Mucosa of rectum (tissue), 2 donors: ENCODE measurements around the gene HNRNPA0.

Source experiments
- H3K27ac ChIP-seq, 2 donors: one replicate each; pipeline ENCODE4 v1.7.0; 2013; ENCODE audit warnings: inconsistent platforms in 2 of 2, low read depth in 2 of 2, low read length in 2 of 2
- H3K27me3 ChIP-seq, 2 donors: one replicate each; pipeline ENCODE4 v1.7.0; 2013; ENCODE audit warnings: low read length in 2 of 2; ENCODE audit not compliant: control insufficient read depth in 2 of 2, insufficient read depth in 2 of 2
- H3K36me3 ChIP-seq, 2 donors: one replicate each; pipeline ENCODE4 v1.7.0; 2013; ENCODE audit warnings: low read length in 2 of 2; ENCODE audit not compliant: control insufficient read depth in 2 of 2, insufficient read depth in 2 of 2
- H3K4me1 ChIP-seq, 2 donors: one replicate each; pipeline ENCODE4 v1.7.0; 2013; ENCODE audit warnings: low read length in 2 of 2, mild to moderate bottlenecking in 1 of 2; ENCODE audit not compliant: control insufficient read depth in 2 of 2, insufficient read depth in 2 of 2
- H3K4me3 ChIP-seq, 2 donors: one replicate each; pipeline ENCODE4 v1.7.0; 2013; ENCODE audit warnings: low read length in 2 of 2
- H3K9ac ChIP-seq, 2 donors: one replicate each; pipeline ENCODE4 v1.7.0; 2013; ENCODE audit warnings: low read length in 2 of 2, low read depth in 1 of 2, mild to moderate bottlenecking in 1 of 2
- H3K9me3 ChIP-seq, 2 donors: one replicate each; pipeline ENCODE4 v1.7.0; 2013; ENCODE audit warnings: low read length in 2 of 2; ENCODE audit not compliant: control insufficient read depth in 2 of 2
- donor health status: healthy.
- donor health status: Normal muscosa, but diverticular disease.

Gene HNRNPA0

GRCh38 chr5:137738947-137739346 is 15.2 kb downstream of the HNRNPA0 start:
- H3K4me3 ChIP-seq = no peak overlapping the region
- no peak overlapping the region for H3K27ac ChIP-seq
- peaks cover 10 to 19% of the 10 kb centered on the region in 2 donors for H3K4me1 ChIP-seq
- H3K27me3 ChIP-seq = no peaks in the 10 kb centered on the region
- no peaks in the 10 kb centered on the region for H3K36me3 ChIP-seq
- no peaks in the 10 kb centered on the region for H3K9me3 ChIP-seq
- H3K9ac ChIP-seq = no peak overlapping the region

GRCh38 chr5:137737349-137738131 is 16.6 kb downstream of the HNRNPA0 start:
- peaks cover 10 to 19% of the 10 kb centered on the region in 2 donors for H3K4me1 ChIP-seq
- no peak overlapping the region for H3K27ac ChIP-seq
- no peak overlapping the region for H3K9ac ChIP-seq
- H3K4me3 ChIP-seq = no peak overlapping the region
- H3K27me3 ChIP-seq = no peaks in the 10 kb centered on the region
- H3K9me3 ChIP-seq = no peaks in the 10 kb centered on the region
- H3K36me3 ChIP-seq = no peaks in the 10 kb centered on the region

DNA sequence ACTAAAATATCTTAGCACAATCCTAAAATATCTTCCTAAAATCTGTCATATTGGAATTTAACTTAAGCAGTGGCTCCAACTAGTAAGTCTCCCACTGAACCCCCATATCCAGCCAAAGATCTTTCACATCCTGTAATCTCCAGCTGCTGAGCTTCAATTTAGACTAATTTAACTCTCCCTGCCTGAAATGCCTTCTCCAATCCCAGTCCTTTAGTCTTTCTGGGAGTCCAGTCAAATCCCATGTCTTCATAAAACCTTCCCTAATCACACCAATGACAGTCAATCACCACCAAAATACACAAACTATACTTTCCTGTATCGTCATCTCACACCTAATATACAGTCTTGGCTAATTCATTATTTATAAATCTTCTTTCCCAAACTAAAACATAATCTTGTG is 17.7 kb downstream of the HNRNPA0 start:
- Histone ChIP-seq H3K4me3 (peak overlapping the region in 1 of 2 donors; percentile 73), H3K36me3 (no peaks in the 10 kb centered on the region), H3K27ac (no peak overlapping the region), H3K9ac (no peak overlapping the region), H3K4me1 (peaks cover 10 to 19% of the 10 kb centered on the region in 2 donors), H3K27me3 (no peaks in the 10 kb centered on the region), H3K9me3 (no peaks in the 10 kb centered on the region)

DNA sequence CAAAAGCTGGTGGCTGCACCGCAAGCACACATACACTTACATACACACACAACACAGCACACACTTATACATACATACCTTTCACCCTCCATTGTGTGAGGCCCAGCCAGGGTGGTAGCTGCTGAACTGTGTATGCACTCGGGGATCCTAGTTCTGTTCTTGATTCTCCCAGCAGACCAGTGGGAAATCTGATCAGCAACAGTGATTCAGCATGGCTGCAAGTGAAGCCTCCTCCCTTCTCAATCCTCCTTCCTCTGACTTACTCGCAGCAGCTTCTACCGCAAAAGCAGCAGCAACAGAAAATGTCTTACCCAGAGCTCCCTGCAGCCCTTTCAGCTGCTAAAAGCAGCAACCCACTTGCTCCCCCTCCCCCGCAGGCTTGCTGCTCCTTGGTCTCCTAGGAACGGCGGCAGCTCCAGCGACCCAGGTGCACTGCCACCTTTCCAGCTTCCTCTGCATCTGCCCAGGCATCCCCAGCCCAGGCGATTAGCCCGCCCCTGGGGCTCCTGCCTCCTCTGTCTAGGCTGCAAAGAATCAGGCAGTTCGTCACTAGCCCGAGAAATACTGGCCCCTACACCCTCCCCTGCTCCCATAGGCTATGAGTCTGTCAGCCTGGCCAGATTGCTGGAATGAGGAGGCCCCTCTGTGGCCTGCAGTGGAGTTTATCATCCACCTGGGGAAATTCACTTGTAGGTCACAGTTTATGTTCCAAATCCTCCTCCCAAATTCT is 18.4 kb downstream of the HNRNPA0 start, which contains the start of gene KLHL3:
Gene KLHL3, minus strand, starts transcription at position 535 of the 730 bp plus-strand sequence. Its CDS starts 443 bp downstream, at position 92.
- H3K9ac ChIP-seq = peak within 1 kb of the TSS; percentile 57 to 58
- no peaks in the 10 kb centered on the region for H3K27me3 ChIP-seq
- H3K4me1 ChIP-seq = peaks cover 10 to 19% of the 10 kb centered on the region in 2 donors
- H3K4me3 ChIP-seq = peak within 1 kb of the TSS; percentile 60 to 73
- H3K9me3 ChIP-seq = no peaks in the 10 kb centered on the region
- H3K36me3 ChIP-seq = no peaks in the 10 kb centered on the region
- H3K27ac ChIP-seq = peak within 1 kb of the TSS in 1 of 2 donors; percentile 19

- Histone ChIP-seq H3K4me1 (peaks cover 10 to 19% of the 10 kb centered on the region in 2 donors), H3K9ac (peak overlapping the region; percentile 57 to 58), H3K36me3 (no peaks in the 10 kb centered on the region), H3K27ac (peak overlapping the region in 1 of 2 donors; percentile 19), H3K4me3 (peak overlapping the region; percentile 60 to 73), H3K9me3 (no peaks in the 10 kb centered on the region), H3K27me3 (no peaks in the 10 kb centered on the region)
Measured at GRCh38 chr5:137734962-137735554, 19.1 kb downstream of the HNRNPA0 start.

DNA sequence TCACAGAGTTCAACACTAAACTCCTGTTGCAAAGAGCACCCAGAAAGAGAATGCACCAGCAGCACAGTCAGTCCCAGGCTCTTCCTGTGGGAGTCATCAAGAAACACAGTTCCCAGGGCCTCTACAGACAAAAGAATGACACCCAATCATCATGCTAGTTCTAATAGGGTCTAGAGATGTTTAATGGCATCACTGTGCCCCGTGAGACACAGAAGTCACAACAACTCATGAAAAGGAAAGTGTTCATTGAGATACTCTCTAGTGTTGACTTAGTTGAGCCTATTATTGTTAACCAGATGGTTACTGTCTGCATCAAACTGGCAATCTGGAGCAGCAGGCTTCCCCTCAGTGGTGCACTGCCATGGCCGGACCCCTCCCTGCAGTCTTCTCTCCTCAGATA is 19.8 kb downstream of the HNRNPA0 start:
- Histone ChIP-seq H3K9ac (no peak overlapping the region), H3K27ac (no peak overlapping the region), H3K4me3 (peak overlapping the region in 1 of 2 donors; percentile 73)

DNA sequence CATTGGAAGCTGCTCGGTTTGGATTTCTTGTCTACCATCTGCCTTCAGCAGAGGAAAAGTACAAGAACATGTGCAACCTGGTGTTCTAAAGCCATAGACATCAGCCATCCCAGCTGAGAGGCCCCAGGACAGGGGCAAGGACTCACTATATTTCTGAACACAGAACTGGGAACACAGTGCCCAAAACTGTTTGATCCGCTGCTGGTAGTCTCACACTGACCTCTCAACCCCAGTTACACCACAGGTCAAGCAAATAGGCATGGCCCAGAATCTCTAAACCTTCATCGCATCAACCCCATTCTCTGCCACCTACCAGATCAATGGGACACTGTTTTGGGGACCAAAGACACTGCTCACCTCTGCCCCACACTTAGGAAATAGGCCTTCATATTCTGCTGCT is 20.2 kb downstream of the HNRNPA0 start:
- peaks cover 10 to 19% of the 10 kb centered on the region in 2 donors for H3K4me1 ChIP-seq
- H3K9me3 ChIP-seq = no peaks in the 10 kb centered on the region
- no peak overlapping the region for H3K27ac ChIP-seq
- no peaks in the 10 kb centered on the region for H3K36me3 ChIP-seq
- no peak overlapping the region for H3K4me3 ChIP-seq
- H3K9ac ChIP-seq = no peak overlapping the region
- H3K27me3 ChIP-seq = no peaks in the 10 kb centered on the region

More for the DNA sequence above, 19.8 kb downstream of the HNRNPA0 start:
- no peaks in the 10 kb centered on the region for H3K9me3 ChIP-seq
- no peaks in the 10 kb centered on the region for H3K27me3 ChIP-seq
- no peaks in the 10 kb centered on the region for H3K36me3 ChIP-seq
- peaks cover 10 to 19% of the 10 kb centered on the region in 2 donors for H3K4me1 ChIP-seq

GRCh38 chr5:137733006-137733405 is 21.2 kb downstream of the HNRNPA0 start:
- no peak overlapping the region for H3K27ac ChIP-seq
- no peaks in the 10 kb centered on the region for H3K36me3 ChIP-seq
- no peaks in the 10 kb centered on the region for H3K27me3 ChIP-seq
- H3K4me3 ChIP-seq = no peak overlapping the region
- peaks cover 10 to 19% of the 10 kb centered on the region in 2 donors for H3K4me1 ChIP-seq
- H3K9ac ChIP-seq = no peak overlapping the region
- H3K9me3 ChIP-seq = no peaks in the 10 kb centered on the region

GRCh38 chr5:137731176-137731575 is 23.0 kb downstream of the HNRNPA0 start:
- Histone ChIP-seq H3K4me3 (no peak overlapping the region), H3K9me3 (no peaks in the 10 kb centered on the region), H3K4me1 (peaks cover 8 to 10% of the 10 kb centered on the region in 2 donors), H3K27me3 (no peaks in the 10 kb centered on the region), H3K36me3 (no peaks in the 10 kb centered on the region), H3K27ac (no peak overlapping the region), H3K9ac (no peak overlapping the region)

- no peaks in the 10 kb centered on the region for H3K27me3 ChIP-seq
- no peaks in the 10 kb centered on the region for H3K36me3 ChIP-seq
- H3K27ac ChIP-seq = no peak overlapping the region
- no peak overlapping the region for H3K4me3 ChIP-seq
- H3K9ac ChIP-seq = no peak overlapping the region
- H3K9me3 ChIP-seq = no peaks in the 10 kb centered on the region
- peaks cover 1 to 3% of the 10 kb centered on the region in 2 donors for H3K4me1 ChIP-seq
Measured at GRCh38 chr5:137730336-137730735, 23.8 kb downstream of the HNRNPA0 start.
